ENCODE measurements around the gene CKAP5. TPM values are rescaled to one million over a fixed set of nuclear protein-coding genes. Genes with fewer than 3 reads are reported as not detected.

CKAP5 gene
- total and polyA plus RNA-seq, 2 experiments from 2014 or later: 67.9 to 120 TPM

DNA sequence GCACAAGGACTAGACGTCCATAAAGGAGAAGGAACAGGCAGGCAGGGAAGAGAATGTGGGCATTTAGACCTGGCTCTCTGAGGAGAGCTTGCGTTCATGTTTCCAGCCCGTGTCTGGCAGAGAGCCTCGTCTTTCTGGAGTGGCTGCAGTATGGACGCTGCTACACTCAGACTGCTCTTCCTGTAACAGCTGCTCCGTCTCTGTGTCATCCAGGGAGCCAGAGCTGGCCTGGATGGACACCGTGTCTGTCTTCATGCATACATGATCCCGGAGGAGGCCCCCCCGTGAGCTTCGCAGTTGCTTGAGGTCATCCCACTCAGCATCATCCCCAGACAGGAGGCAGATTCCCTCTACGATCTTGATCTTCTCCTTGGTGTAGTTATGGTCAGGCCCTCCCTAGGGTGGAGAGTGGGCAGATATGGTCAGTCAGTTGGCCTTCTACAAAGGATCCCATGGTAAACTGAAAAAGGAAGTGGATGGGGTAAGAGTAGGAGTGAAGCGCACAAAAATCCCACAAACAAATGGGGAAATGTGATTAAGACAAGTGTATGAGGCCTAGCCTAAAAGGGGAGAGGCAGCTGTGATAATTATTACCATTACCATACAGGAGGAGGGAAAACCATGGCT lies 13.0 kb upstream of the CKAP5 start:
- no peak overlapping the region for H3K4me3 Mint-ChIP-seq
- no peaks in the 10 kb centered on the region for H3K27me3 ChIP-seq (ENCODE audit: insufficient read depth)
- ATAC-seq: no peak

More for the DNA sequence above, 13.0 kb upstream of the CKAP5 start:
- Histone ChIP-seq H3K27ac (ENCODE audit: low read depth) (no peak overlapping the region), H3K79me2 (replicated peaks; ENCODE audit: insufficient read depth) (no peaks in the 10 kb centered on the region), H3K9me2 (ENCODE audit: insufficient read depth) (no peaks in the 10 kb centered on the region), H2AFZ (no peak overlapping the region), H3K4me3 (no peak overlapping the region), H4K20me1 (replicated peaks; ENCODE audit: insufficient read depth) (no peaks in the 10 kb centered on the region; the same call in 1 of the 2 replicates), H3K4me1 (ENCODE audit: insufficient read depth) (no peaks in the 10 kb centered on the region), H3F3A (replicated peaks; ENCODE audit: low read depth) (no peaks in the 10 kb centered on the region), H3K4me2 (no peak overlapping the region), H3K36me3 (ENCODE audit: insufficient read depth) (peaks cover 41% of the 10 kb centered on the region)
- Mint-ChIP-seq H3K9me3 (no peaks in the 10 kb centered on the region), H3K4me1 (no peaks in the 10 kb centered on the region), H3K36me3 (ENCODE audit: low read depth) (peaks cover 48% of the 10 kb centered on the region), H3K27me3 (ENCODE audit: insufficient read depth, low read depth, poor library complexity) (peaks cover 3% of the 10 kb centered on the region), H3K27ac (no peak overlapping the region)
- no peak for DNase-seq (ENCODE audit: low spot score)
- TF ChIP-seq ZNF114 (CRISPR knock-in tag; IDR thresholded peaks at IDR 0.05) (no peak), EZH2phosphoT487 (IDR thresholded peaks at IDR 0.05; ENCODE audit: unreplicated experiment) (no peak), JUNB (IDR thresholded peaks at IDR 0.05; ENCODE audit: unreplicated experiment) (no peak), EZH2 (IDR thresholded peaks at IDR 0.05; ENCODE audit: low read depth, unreplicated experiment) (no peak), ZNF331 (CRISPR knock-in tag; IDR thresholded peaks at IDR 0.05; ENCODE audit: low read depth) (no peak), POLR2AphosphoS5 (IDR thresholded peaks at IDR 0.05; ENCODE audit: low read depth) (no peak), NANOG (IDR thresholded peaks at IDR 0.05; ENCODE audit: borderline replicate concordance) (no peak), CREB1 (CRISPR knock-in tag; IDR thresholded peaks at IDR 0.05; ENCODE audit: low read depth) (no peak), STAT1 (IDR thresholded peaks at IDR 0.05; ENCODE audit: unreplicated experiment) (no peak)
- TF ChIP-seq, protein P1, sequence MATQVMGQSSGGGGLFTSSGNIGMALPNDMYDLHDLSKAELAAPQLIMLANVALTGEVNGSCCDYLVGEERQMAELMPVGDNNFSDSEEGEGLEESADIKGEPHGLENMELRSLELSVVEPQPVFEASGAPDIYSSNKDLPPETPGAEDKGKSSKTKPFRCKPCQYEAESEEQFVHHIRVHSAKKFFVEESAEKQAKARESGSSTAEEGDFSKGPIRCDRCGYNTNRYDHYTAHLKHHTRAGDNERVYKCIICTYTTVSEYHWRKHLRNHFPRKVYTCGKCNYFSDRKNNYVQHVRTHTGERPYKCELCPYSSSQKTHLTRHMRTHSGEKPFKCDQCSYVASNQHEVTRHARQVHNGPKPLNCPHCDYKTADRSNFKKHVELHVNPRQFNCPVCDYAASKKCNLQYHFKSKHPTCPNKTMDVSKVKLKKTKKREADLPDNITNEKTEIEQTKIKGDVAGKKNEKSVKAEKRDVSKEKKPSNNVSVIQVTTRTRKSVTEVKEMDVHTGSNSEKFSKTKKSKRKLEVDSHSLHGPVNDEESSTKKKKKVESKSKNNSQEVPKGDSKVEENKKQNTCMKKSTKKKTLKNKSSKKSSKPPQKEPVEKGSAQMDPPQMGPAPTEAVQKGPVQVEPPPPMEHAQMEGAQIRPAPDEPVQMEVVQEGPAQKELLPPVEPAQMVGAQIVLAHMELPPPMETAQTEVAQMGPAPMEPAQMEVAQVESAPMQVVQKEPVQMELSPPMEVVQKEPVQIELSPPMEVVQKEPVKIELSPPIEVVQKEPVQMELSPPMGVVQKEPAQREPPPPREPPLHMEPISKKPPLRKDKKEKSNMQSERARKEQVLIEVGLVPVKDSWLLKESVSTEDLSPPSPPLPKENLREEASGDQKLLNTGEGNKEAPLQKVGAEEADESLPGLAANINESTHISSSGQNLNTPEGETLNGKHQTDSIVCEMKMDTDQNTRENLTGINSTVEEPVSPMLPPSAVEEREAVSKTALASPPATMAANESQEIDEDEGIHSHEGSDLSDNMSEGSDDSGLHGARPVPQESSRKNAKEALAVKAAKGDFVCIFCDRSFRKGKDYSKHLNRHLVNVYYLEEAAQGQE (IDR thresholded peaks at IDR 0.05; ENCODE audit: unreplicated experiment): no peak
- TF ChIP-seq, protein P2, sequence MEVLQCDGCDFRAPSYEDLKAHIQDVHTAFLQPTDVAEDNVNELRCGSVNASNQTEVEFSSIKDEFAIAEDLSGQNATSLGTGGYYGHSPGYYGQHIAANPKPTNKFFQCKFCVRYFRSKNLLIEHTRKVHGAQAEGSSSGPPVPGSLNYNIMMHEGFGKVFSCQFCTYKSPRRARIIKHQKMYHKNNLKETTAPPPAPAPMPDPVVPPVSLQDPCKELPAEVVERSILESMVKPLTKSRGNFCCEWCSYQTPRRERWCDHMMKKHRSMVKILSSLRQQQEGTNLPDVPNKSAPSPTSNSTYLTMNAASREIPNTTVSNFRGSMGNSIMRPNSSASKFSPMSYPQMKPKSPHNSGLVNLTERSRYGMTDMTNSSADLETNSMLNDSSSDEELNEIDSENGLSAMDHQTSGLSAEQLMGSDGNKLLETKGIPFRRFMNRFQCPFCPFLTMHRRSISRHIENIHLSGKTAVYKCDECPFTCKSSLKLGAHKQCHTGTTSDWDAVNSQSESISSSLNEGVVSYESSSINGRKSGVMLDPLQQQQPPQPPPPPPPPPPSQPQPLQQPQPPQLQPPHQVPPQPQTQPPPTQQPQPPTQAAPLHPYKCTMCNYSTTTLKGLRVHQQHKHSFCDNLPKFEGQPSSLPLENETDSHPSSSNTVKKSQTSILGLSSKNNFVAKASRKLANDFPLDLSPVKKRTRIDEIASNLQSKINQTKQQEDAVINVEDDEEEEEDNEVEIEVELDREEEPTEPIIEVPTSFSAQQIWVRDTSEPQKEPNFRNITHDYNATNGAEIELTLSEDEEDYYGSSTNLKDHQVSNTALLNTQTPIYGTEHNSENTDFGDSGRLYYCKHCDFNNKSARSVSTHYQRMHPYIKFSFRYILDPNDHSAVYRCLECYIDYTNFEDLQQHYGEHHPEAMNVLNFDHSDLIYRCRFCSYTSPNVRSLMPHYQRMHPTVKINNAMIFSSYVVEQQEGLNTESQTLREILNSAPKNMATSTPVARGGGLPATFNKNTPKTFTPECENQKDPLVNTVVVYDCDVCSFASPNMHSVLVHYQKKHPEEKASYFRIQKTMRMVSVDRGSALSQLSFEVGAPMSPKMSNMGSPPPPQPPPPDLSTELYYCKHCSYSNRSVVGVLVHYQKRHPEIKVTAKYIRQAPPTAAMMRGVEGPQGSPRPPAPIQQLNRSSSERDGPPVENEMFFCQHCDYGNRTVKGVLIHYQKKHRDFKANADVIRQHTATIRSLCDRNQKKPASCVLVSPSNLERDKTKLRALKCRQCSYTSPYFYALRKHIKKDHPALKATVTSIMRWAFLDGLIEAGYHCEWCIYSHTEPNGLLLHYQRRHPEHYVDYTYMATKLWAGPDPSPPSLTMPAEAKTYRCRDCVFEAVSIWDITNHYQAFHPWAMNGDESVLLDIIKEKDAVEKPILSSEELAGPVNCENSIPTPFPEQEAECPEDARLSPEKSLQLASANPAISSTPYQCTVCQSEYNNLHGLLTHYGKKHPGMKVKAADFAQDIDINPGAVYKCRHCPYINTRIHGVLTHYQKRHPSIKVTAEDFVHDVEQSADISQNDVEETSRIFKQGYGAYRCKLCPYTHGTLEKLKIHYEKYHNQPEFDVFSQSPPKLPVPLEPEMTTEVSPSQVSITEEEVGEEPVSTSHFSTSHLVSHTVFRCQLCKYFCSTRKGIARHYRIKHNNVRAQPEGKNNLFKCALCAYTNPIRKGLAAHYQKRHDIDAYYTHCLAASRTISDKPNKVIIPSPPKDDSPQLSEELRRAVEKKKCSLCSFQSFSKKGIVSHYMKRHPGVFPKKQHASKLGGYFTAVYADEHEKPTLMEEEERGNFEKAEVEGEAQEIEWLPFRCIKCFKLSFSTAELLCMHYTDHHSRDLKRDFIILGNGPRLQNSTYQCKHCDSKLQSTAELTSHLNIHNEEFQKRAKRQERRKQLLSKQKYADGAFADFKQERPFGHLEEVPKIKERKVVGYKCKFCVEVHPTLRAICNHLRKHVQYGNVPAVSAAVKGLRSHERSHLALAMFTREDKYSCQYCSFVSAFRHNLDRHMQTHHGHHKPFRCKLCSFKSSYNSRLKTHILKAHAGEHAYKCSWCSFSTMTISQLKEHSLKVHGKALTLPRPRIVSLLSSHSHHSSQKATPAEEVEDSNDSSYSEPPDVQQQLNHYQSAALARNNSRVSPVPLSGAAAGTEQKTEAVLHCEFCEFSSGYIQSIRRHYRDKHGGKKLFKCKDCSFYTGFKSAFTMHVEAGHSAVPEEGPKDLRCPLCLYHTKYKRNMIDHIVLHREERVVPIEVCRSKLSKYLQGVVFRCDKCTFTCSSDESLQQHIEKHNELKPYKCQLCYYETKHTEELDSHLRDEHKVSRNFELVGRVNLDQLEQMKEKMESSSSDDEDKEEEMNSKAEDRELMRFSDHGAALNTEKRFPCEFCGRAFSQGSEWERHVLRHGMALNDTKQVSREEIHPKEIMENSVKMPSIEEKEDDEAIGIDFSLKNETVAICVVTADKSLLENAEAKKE (CRISPR knock-in tag; IDR thresholded peaks at IDR 0.05): no peak
- TF ChIP-seq, protein P3, sequence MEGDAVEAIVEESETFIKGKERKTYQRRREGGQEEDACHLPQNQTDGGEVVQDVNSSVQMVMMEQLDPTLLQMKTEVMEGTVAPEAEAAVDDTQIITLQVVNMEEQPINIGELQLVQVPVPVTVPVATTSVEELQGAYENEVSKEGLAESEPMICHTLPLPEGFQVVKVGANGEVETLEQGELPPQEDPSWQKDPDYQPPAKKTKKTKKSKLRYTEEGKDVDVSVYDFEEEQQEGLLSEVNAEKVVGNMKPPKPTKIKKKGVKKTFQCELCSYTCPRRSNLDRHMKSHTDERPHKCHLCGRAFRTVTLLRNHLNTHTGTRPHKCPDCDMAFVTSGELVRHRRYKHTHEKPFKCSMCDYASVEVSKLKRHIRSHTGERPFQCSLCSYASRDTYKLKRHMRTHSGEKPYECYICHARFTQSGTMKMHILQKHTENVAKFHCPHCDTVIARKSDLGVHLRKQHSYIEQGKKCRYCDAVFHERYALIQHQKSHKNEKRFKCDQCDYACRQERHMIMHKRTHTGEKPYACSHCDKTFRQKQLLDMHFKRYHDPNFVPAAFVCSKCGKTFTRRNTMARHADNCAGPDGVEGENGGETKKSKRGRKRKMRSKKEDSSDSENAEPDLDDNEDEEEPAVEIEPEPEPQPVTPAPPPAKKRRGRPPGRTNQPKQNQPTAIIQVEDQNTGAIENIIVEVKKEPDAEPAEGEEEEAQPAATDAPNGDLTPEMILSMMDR (conservative IDR thresholded peaks at IDR 0.05; ENCODE audit: low read depth in 2 of 2): no peak
- TF ChIP-seq, protein P4, sequence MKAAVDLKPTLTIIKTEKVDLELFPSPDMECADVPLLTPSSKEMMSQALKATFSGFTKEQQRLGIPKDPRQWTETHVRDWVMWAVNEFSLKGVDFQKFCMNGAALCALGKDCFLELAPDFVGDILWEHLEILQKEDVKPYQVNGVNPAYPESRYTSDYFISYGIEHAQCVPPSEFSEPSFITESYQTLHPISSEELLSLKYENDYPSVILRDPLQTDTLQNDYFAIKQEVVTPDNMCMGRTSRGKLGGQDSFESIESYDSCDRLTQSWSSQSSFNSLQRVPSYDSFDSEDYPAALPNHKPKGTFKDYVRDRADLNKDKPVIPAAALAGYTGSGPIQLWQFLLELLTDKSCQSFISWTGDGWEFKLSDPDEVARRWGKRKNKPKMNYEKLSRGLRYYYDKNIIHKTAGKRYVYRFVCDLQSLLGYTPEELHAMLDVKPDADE (IDR thresholded peaks at IDR 0.05): no peak

Measured in GM23338 (cell line).